ENCODE measurements around the gene GPR156.

DNA sequence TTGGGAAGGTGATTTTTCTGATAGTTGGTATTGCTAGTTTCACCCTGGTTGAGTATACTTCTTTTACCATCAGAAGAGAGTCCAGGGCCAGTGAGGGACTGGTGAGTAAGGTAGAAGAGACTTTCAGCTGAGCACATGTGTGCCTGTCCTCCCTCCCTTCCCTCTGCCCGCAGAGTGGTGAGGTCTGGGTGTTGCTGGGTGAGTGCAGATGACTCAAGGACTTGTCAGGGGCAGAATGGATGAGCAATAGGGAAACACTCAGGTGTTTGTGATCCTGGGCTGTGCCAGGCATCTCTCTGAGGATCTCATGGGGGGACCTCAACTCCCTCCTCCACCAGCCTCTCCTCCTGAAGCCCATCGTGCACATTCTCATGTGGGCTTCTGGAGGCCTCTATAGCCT lies 114.8 kb downstream of the GPR156 start:
- TF ChIP-seq, protein P1, sequence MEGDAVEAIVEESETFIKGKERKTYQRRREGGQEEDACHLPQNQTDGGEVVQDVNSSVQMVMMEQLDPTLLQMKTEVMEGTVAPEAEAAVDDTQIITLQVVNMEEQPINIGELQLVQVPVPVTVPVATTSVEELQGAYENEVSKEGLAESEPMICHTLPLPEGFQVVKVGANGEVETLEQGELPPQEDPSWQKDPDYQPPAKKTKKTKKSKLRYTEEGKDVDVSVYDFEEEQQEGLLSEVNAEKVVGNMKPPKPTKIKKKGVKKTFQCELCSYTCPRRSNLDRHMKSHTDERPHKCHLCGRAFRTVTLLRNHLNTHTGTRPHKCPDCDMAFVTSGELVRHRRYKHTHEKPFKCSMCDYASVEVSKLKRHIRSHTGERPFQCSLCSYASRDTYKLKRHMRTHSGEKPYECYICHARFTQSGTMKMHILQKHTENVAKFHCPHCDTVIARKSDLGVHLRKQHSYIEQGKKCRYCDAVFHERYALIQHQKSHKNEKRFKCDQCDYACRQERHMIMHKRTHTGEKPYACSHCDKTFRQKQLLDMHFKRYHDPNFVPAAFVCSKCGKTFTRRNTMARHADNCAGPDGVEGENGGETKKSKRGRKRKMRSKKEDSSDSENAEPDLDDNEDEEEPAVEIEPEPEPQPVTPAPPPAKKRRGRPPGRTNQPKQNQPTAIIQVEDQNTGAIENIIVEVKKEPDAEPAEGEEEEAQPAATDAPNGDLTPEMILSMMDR (conservative IDR thresholded peaks at IDR 0.05), result no peak
- no peak for TF ChIP-seq EZH2 (IDR thresholded peaks at IDR 0.05; ENCODE audit: low read depth)

All from PC-9 (cell line).